Astrocyte of the cerebellum (primary cell): ENCODE results near the gene INSYN1.
"Not testable (repeated sequence)": the region's sequence is repeated elsewhere in the genome, so short reads cannot be mapped to it uniquely, and the experiment has no call there.

Source experiments
- DNase-seq: peaks from one replicate; pipeline ENCODE4 v3.0.0-alpha.2; 2011; ENCODE audit warnings: low read depth
- H3K4me3 ChIP-seq: 2 replicates; pipeline ENCODE4 v1.5.1; 2011; ENCODE audit warnings: mild to moderate bottlenecking, low read depth, low read length, moderate library complexity
- in situ Hi-C: cut with HindIII; loops from 2 replicates; pipeline ENCODE4 v1.10.0; 2017; ENCODE audit warnings: low sequenced_read_pairs
- TF ChIP-seq, protein P1 (sequence below): IDR thresholded peaks from 2 replicates; pipeline ENCODE4 v1.5.1; 2012; ENCODE audit warnings: low read length, low read depth, moderate library complexity, mild to moderate bottlenecking; ENCODE audit errors: missing control alignments

The INSYN1 gene

DNA sequence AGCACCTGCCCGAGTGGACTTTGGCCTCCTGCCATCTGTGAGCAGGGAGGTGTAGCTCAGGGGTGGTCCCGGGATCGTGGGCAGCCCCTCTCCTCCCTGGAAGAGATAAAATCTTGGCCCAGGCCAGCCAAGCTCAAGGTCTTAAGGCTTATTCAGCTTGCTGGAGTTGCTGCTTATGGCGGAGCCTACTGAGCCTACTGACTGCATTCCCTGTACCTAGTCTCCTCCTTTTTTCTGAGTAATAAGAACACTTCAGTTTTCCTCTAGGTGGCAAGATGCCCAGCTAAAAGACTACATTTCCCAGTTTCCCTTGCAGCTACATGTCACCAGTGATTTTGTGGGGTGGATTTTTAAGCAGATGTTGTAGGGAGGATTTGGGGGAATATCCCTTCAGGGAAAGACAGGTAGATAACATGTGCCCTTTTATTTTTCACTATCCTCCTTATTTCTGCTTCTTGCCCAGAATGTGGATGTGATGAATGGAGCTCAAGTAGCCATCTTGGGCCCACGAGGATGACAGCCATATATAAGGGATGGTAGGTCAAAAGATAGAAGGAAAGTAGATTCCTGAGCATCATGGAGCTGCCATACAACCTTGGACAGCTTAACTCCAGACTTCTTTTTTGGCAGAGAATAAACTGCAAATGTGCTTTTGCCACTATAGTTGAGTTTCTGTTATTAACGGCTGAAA lies 41.4 kb upstream of the INSYN1 start:
- no peak for DNase-seq
- TF ChIP-seq, protein P1, sequence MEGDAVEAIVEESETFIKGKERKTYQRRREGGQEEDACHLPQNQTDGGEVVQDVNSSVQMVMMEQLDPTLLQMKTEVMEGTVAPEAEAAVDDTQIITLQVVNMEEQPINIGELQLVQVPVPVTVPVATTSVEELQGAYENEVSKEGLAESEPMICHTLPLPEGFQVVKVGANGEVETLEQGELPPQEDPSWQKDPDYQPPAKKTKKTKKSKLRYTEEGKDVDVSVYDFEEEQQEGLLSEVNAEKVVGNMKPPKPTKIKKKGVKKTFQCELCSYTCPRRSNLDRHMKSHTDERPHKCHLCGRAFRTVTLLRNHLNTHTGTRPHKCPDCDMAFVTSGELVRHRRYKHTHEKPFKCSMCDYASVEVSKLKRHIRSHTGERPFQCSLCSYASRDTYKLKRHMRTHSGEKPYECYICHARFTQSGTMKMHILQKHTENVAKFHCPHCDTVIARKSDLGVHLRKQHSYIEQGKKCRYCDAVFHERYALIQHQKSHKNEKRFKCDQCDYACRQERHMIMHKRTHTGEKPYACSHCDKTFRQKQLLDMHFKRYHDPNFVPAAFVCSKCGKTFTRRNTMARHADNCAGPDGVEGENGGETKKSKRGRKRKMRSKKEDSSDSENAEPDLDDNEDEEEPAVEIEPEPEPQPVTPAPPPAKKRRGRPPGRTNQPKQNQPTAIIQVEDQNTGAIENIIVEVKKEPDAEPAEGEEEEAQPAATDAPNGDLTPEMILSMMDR, result no peak
- in situ Hi-C loops, result loop anchor here (5.0 kb wide), 1 partner anchor 63 kb away; no protein-coding TSS in a partner anchor
- H3K4me3 ChIP-seq, result no peak overlapping the region

DNA sequence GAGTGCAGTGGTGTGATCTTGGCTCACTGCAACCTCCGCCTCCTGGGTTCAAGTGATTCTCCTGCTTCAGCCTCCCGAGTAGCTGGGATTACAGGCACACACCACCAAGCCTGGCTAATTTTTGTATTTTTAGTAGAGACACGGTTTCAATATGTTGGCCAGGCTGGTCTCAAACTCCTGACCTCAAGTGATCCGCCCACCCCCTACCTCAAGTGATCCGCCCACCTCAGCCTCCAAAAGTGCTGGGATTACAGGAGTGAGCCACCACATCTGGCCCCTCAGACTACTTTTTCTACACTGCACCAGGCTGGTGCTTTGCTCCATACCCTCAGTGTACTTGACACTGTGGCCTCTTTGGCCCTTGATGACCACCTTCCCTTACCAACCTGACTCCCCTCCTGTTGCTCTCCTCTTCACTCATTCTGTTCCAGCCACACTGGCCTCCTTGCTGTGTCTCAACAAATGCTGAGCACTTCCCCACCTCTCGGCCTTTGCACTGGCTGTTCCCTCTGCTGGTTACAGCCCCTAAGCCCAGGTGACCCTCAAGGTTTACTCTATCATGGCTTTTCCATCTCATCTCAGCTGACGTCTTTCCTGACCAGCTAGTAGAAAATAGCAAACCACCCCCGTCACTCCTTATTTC lies 39.9 kb upstream of the INSYN1 start:
- in situ Hi-C loops, result loop anchor here (5.0 kb wide), 1 partner anchor 64 kb away; no protein-coding TSS in a partner anchor
- H3K4me3 ChIP-seq, result not testable (repeated sequence)

DNA sequence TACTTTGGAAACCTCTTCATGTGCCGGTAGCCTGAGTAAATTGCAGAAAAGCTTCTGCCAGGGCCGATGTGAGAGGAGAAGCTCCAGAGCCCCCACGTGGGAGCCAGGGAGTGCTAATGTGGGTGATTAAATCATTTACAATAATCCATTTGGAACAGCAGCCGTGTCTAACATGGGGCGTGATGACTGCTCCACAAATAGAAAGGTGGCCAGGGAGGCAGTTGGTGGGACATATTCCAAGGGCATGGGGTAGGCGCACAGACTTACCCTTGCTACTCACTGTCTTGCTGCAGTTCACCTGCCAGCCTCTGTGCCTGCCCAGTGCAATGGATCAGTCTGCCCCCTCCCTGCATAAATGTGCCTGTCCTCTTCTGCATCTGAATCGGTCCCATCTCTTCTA lies 39.3 kb upstream of the INSYN1 start:
- TF ChIP-seq, protein P1, result no peak
- H3K4me3 ChIP-seq, result no peak overlapping the region
- no peak for DNase-seq
- in situ Hi-C loops, result loop anchor here (5.0 kb wide), 1 partner anchor 65 kb away; no protein-coding TSS in a partner anchor

More for the DNA sequence above, 39.9 kb upstream of the INSYN1 start:
- DNase-seq, result not testable (repeated sequence)

DNA sequence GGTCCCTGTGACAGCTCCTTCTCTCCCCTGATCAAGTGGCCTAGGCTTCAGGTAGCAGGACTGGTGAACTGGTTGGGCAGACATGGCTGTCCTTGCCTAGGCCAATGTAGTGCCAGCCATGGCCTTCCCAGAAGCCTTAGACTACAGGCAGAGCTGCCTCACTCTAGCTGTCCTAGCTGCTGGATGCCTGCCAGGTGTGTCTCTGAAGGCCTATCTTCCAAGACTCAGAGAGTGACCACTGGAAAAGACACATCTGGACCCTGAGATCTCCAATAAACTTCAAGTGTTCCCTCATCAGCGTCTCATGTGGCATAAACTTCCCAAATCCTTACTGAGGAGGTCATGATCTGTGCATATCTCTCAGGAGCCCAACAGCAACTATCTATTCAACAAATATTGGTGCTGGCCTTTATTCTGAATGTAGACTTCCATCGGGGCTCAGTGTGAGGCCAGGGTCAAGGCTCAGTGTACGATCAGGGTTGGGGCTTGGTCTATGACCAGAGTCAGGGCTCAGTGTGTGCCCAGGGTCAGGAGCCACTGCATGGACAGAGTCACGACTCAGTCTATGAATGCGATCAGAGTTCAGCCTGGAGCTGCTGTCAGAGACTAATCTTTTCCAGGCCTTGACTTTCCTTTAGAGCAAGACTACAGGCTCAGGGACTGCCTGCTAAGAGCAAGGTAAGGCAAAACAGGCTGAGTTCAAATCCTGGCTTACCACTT lies 36.5 kb upstream of the INSYN1 start:
- in situ Hi-C loops, result loop anchor here (5.0 kb wide), 1 partner anchor 68 kb away; no protein-coding TSS in a partner anchor
- TF ChIP-seq, protein P1, result no peak
- DNase-seq, result no peak
- no peak overlapping the region for H3K4me3 ChIP-seq

DNA sequence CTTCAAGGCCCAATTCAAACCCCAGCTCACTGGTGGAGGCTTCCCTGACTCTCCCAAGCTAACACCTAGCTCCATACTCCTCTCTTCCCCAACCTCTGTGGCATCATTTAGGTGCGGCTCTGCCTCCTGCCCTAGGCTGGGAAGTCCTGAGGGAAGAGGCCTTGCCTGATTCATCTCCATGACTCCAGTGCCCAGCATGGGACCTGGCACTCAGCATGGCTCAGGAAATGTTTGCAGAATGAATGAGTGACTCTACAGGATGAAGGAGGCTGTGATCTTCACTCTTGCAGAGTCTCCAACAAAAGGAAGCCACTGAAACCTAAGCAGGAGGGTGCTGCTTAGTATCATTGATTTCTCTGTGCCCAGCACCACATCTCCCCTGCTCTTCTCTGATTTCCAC lies 34.5 kb upstream of the INSYN1 start:
- TF ChIP-seq, protein P1, result no peak
- in situ Hi-C loops, result no loop called here
- no peak for DNase-seq
- H3K4me3 ChIP-seq, result no peak overlapping the region

DNA sequence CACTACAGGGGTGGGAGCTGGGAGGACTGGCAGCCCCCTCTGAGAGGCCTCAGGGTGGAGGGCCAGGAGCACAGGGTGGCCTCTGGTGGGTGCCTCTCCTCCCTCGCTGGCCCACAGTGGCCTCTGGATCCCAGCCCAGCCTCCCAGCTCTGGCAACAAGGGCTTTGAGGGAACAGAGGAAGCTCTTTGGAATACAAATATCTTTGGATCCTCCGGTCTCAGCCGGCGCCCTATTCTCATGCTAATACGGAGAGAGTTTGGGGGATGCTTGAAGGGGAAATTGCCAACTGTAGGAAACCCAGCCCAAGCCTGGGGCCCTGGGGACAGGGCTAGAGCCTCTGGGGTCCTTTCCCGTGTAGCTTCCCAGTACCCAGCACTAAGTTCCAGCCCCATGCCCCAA lies 33.4 kb upstream of the INSYN1 start:
- DNase-seq, result no peak
- TF ChIP-seq, protein P1, result no peak
- H3K4me3 ChIP-seq, result no peak overlapping the region
- in situ Hi-C loops, result no loop called here

DNA sequence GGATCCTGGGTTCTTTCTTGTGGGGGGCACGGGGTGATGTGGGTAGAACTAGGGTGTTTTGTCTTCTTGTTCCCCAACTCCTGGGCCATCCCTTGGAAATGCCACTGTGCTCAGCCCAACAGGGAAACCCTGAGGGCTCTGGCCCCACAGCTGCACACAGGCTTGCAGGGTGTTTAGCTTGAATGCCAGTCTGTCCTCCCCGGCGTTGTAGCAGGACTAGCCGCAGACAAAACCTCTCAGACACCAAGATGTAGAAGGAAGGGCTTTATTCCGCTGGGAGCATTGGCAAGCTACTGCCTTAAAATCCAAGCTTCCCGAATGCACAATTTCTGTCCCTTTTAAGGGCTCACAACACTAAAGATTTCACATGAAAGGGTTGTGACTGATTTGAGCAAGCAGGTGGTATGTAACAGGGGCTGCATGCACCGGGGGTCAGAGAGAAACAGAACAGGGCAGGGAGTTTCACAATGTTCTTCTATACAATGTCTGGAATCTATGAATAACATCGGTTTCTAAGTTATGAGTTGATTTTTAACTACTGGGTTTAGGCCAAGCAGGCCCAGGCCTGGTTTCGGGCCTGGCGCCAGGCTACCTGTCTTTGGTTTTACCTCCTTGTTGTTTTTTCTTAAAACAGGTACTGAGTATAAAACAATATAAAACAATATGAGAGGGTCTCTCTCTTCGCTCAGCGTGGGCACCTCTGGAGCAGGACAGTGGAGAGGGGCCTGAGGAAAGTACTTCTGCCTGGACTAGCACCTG lies 32.3 kb upstream of the INSYN1 start:
- DNase-seq, H3K4me3 ChIP-seq, in situ Hi-C loops: not testable (repeated sequence)
